ENCODE data around the gene EDN1. TPM values are rescaled to one million over a fixed set of nuclear protein-coding genes. Genes with fewer than 3 reads are reported as not detected.

EDN1 gene
- 0.14 TPM in 1 of 2 replicates, not detected in the other for total RNA-seq
- long read RNA-seq: 0 reads

DNA sequence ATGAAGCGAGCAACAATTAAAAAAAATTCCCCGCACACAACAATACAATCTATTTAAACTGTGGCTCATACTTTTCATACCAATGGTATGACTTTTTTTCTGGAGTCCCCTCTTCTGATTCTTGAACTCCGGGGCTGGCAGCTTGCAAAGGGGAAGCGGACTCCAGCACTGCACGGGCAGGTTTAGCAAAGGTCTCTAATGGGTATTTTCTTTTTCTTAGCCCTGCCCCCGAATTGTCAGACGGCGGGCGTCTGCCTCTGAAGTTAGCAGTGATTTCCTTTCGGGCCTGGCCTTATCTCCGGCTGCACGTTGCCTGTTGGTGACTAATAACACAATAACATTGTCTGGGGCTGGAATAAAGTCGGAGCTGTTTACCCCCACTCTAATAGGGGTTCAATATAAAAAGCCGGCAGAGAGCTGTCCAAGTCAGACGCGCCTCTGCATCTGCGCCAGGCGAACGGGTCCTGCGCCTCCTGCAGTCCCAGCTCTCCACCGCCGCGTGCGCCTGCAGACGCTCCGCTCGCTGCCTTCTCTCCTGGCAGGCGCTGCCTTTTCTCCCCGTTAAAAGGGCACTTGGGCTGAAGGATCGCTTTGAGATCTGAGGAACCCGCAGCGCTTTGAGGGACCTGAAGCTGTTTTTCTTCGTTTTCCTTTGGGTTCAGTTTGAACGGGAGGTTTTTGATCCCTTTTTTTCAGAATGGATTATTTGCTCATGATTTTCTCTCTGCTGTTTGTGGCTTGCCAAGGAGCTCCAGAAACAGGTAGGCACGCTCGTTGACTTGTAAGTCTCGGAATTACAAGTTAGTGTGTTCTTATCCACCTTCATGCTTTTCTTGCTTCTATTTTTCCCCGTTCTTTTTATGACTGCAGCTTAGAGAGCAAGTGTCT lies at the start of gene EDN1:
TSS of gene EDN1 (plus strand) at position 429 of the 888 bp plus-strand sequence. CDS start at position 698, 269 bp downstream.
- DNase-seq (ENCODE audit: low read depth, low spot score): peak; percentile 66
- Mint-ChIP-seq H3K4me3 (peak within 1 kb of the TSS; percentile 86), H3K4me1 (peaks cover 25% of the 10 kb centered on the region), H3K9me3 (no peaks in the 10 kb centered on the region), H3K27ac (ENCODE audit: unreplicated experiment) (no peak within 1 kb of the TSS), H3K36me3 (ENCODE audit: low read depth) (no peaks in the 10 kb centered on the region), H3K27me3 (ENCODE audit: low read depth) (peaks cover 49% of the 10 kb centered on the region)
- TF ChIP-seq, protein P1, sequence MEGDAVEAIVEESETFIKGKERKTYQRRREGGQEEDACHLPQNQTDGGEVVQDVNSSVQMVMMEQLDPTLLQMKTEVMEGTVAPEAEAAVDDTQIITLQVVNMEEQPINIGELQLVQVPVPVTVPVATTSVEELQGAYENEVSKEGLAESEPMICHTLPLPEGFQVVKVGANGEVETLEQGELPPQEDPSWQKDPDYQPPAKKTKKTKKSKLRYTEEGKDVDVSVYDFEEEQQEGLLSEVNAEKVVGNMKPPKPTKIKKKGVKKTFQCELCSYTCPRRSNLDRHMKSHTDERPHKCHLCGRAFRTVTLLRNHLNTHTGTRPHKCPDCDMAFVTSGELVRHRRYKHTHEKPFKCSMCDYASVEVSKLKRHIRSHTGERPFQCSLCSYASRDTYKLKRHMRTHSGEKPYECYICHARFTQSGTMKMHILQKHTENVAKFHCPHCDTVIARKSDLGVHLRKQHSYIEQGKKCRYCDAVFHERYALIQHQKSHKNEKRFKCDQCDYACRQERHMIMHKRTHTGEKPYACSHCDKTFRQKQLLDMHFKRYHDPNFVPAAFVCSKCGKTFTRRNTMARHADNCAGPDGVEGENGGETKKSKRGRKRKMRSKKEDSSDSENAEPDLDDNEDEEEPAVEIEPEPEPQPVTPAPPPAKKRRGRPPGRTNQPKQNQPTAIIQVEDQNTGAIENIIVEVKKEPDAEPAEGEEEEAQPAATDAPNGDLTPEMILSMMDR (conservative IDR thresholded peaks at IDR 0.05): peak; percentile 64

DNA sequence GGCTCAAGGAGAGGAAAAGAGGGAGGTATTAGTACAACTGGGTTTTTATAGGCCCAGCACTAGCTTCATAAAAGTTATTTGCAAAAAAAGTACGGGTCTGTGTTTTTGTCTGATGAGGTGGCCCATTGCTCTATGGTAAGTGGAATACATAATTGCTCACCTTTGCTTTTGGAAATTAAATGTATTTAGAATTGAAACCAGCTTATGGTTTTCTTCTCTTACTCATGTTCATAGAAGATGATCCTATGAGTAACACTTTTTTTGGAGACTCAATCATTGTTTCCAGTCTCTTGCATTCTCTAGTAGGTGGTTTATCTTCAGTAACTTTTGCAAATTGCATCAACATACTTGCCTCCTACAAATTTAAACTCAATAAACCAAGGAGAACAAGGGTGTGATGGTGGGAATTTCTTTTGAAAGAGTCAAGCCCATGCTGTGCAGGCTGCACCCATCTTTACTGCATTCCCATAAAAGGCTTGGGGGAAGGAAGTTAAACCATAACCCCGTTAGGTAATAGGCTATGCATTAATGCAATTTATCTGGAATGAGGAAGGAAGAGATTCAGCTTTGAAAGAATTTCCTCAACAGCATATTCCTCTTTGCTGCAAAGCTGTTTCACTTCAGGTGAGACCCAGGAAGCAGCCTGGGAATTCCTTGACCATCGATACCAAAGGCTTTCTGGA lies 48.5 kb upstream of the EDN1 start:
- H3K9me3 Mint-ChIP-seq: no peaks in the 10 kb centered on the region
- H3K4me3 Mint-ChIP-seq: no peak overlapping the region
- no peak for DNase-seq (ENCODE audit: low read depth, low spot score)
- H3K36me3 Mint-ChIP-seq (ENCODE audit: low read depth): no peaks in the 10 kb centered on the region
- no peaks in the 10 kb centered on the region for H3K4me1 Mint-ChIP-seq
- TF ChIP-seq, protein P1 (conservative IDR thresholded peaks at IDR 0.05): no peak
- no peak overlapping the region for H3K27ac Mint-ChIP-seq (ENCODE audit: unreplicated experiment)
- no peaks in the 10 kb centered on the region for H3K27me3 Mint-ChIP-seq (ENCODE audit: low read depth)

DNA sequence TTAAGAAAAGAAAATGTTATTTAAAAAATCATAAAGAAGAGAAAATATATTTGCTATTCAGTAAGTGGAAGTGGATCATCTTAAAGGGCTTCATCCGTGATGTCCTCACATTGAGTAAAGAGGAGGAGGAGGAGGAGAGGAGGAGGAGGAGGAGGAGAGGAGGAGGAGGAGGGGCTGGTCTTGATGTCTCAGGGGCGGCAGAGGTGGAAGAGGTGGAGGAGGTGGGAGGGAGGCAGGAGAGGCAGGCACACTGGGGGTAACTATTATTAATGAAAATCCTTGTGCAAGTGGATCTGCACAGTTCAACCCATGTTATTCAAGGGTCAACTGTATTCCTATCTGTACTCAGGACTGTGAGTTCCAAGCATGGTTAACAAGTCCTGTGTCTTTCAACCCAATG lies 47.0 kb upstream of the EDN1 start:
- no peaks in the 10 kb centered on the region for H3K9me3 Mint-ChIP-seq
- TF ChIP-seq, protein P1 (conservative IDR thresholded peaks at IDR 0.05): no peak
- no peak for DNase-seq (ENCODE audit: low read depth, low spot score)
- no peaks in the 10 kb centered on the region for H3K4me1 Mint-ChIP-seq
- no peak overlapping the region for H3K4me3 Mint-ChIP-seq
- H3K27ac Mint-ChIP-seq (ENCODE audit: unreplicated experiment): no peak overlapping the region
- H3K36me3 Mint-ChIP-seq (ENCODE audit: low read depth): no peaks in the 10 kb centered on the region
- no peaks in the 10 kb centered on the region for H3K27me3 Mint-ChIP-seq (ENCODE audit: low read depth)

DNA sequence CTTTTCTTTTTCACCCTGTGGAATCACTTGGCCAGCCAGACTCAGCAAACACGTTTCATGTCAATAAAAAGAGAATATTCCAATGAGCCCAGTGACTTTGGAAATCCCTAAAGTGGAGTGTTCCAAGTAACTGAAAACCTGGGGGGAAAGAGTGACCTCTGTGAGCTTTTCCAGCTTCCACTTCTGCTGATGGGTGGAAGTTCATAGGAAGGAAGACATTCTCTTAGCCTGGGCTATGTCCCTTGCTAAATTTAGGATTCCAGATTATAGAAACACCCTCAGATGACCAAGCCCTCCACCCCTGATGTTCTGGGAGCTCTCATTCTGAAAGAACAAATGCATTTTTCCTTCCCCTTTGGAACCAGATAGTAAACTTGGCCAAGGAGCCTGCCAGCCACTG lies 44.8 kb upstream of the EDN1 start:
- Mint-ChIP-seq H3K27ac (ENCODE audit: unreplicated experiment) (no peak overlapping the region), H3K9me3 (no peaks in the 10 kb centered on the region), H3K4me3 (no peak overlapping the region), H3K4me1 (no peaks in the 10 kb centered on the region), H3K36me3 (ENCODE audit: low read depth) (no peaks in the 10 kb centered on the region), H3K27me3 (ENCODE audit: low read depth) (no peaks in the 10 kb centered on the region)
- DNase-seq (ENCODE audit: low read depth, low spot score): no peak
- TF ChIP-seq, protein P1 (conservative IDR thresholded peaks at IDR 0.05): no peak

DNA sequence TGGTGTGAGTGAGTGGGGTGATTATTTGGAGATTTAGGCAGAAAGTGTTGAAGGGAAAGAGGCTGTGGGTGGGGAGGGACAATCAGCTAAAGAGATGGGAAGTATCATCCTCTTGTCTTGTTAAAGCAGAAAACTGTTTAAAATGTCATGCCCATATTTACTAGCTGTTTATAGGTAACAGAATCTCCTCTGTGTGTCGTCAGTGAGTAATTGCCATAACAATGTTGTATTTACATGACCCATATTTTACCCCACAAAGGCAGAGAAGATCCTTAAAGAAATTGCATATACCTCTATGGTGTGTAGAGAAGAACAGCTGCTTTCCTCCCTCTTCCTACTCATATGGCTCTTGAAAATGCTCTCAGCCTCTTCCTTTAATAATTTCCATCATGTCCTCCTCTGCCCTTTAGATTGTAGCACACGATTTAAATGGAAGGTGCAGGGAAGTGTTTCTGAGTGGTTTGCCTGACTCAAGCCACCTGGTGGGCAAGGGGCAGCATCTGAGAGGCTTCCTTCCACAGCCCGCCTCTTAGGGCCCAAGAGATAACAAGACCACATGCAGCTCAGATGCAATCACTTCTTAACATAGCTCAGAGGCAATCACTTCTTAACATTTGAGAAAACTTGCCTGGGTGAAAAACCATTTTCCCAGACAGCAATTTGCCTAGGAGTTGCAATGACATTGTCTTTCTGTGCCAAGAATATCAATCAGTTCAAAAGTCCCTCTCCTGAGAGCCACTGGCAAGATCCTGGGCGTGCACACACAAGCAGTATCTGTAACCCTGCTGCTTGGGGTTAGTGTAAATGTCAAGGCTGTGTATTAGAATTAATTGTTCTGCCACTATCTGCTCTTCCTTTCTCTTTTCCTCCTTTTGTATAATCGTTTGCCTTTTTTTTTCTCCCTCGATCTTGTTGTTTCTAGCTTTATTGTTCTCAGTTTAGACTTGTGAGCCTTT lies 44.1 kb upstream of the EDN1 start:
- H3K36me3 Mint-ChIP-seq (ENCODE audit: low read depth): no peaks in the 10 kb centered on the region
- no peaks in the 10 kb centered on the region for H3K9me3 Mint-ChIP-seq
- H3K27me3 Mint-ChIP-seq (ENCODE audit: low read depth): no peaks in the 10 kb centered on the region
- no peak for DNase-seq (ENCODE audit: low read depth, low spot score)
- no peaks in the 10 kb centered on the region for H3K4me1 Mint-ChIP-seq
- TF ChIP-seq, protein P1 (conservative IDR thresholded peaks at IDR 0.05): no peak
- no peak overlapping the region for H3K27ac Mint-ChIP-seq (ENCODE audit: unreplicated experiment)
- H3K4me3 Mint-ChIP-seq: no peak overlapping the region

All from neural crest cell (in vitro differentiated cells).